Measurements from ENCODE around the gene TSKU.

The TSKU gene

DNA sequence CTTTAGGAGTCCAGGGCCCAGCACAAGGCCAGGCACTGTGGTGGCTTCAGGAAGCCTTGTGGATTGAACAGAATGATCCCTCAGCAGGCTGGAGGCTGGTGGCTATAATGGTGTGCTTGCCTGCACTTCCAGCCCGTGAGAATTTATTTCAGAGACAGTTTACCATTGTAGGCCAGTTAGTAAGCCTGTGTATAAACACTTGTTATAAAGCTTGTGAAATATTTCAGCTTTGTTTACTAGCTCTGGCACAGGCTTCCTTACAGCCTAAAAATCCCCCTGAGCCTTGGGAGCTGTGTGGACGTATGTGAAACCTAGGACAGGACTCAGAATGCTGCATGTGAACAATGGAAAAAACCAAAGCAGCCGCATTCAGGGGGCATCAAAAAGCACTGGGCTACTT lies 51.0 kb downstream of the TSKU start:
- Histone ChIP-seq H3K4me3 (ENCODE audit: insufficient read length, low read depth) (no peak overlapping the region), H3K27me3 (ENCODE audit: insufficient read depth, insufficient read length) (no peaks in the 10 kb centered on the region), H3K36me3 (ENCODE audit: insufficient read depth, insufficient read length, low read length) (no peaks in the 10 kb centered on the region), H3K4me1 (ENCODE audit: insufficient read depth, insufficient read length) (peaks cover 4% of the 10 kb centered on the region), H3K9me3 (ENCODE audit: insufficient read depth, low read length) (no peaks in the 10 kb centered on the region), H3K9ac (ENCODE audit: insufficient read length, low read depth) (no peak overlapping the region)
- DNase-seq (ENCODE audit: low read depth, low spot score), result no peak
- no peak for TF ChIP-seq YY1 (IDR thresholded peaks at IDR 0.05; ENCODE audit: insufficient read depth, insufficient read length)

- Histone ChIP-seq H3K4me3 (ENCODE audit: insufficient read length, low read depth) (no peak overlapping the region), H3K9me3 (ENCODE audit: insufficient read depth, low read length) (no peaks in the 10 kb centered on the region), H3K27me3 (ENCODE audit: insufficient read depth, insufficient read length) (no peaks in the 10 kb centered on the region), H3K4me1 (ENCODE audit: insufficient read depth, insufficient read length) (peaks cover 4% of the 10 kb centered on the region), H3K36me3 (ENCODE audit: insufficient read depth, insufficient read length, low read length) (no peaks in the 10 kb centered on the region), H3K9ac (ENCODE audit: insufficient read length, low read depth) (no peak overlapping the region)
- no peak for DNase-seq (ENCODE audit: low read depth, low spot score)
- no peak for TF ChIP-seq ZNF274 (IDR thresholded peaks at IDR 0.05; ENCODE audit: low read depth, low read length)
- TF ChIP-seq SUZ12 (IDR thresholded peaks at IDR 0.05; ENCODE audit: extremely low read depth, insufficient read depth, insufficient read length), result no peak
- TF ChIP-seq YY1 (IDR thresholded peaks at IDR 0.05; ENCODE audit: insufficient read depth, insufficient read length), result no peak
Observed at GRCh38 chr11:76835036-76835435, 51.9 kb downstream of the TSKU start.

DNA sequence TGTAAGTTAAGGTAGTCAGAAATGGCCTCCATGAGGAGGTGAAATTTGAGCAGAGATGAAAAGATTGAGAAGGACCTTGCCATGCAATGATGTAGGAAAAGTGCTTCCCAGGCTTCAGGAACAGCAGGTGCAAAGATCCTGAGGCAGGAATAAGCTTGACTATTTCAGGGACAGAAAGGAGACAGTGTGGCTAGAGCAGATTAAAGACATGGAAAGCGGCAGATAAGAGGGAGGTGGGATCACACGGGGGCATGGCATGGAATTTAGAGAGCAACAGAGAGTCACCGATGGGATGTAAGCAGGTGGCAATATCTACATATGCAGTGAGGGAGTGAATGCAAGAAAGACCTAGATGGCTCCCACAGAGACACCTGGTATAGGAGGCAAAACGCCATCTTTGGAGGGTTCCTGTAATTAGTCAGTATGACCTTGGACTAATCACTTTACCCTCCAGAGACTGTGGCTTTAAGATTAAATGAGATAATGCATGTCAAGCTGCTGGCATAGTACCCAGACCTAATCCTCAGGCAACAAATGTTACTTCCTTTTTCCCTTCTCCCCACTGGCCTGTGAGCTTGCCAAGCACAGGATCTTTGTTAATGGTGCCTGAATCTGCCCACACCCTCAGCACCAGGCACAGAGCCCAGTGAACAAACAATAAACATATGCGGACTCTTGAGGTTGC lies 52.9 kb downstream of the TSKU start:
- Histone ChIP-seq H3K9me3 (ENCODE audit: insufficient read depth, low read length) (no peaks in the 10 kb centered on the region), H3K4me3 (ENCODE audit: insufficient read length, low read depth) (no peak overlapping the region), H3K4me1 (ENCODE audit: insufficient read depth, insufficient read length) (peaks cover 4% of the 10 kb centered on the region), H3K9ac (ENCODE audit: insufficient read length, low read depth) (no peak overlapping the region), H3K27me3 (ENCODE audit: insufficient read depth, insufficient read length) (no peaks in the 10 kb centered on the region), H3K36me3 (ENCODE audit: insufficient read depth, insufficient read length, low read length) (no peaks in the 10 kb centered on the region)
- TF ChIP-seq SUZ12 (IDR thresholded peaks at IDR 0.05; ENCODE audit: extremely low read depth, insufficient read depth, insufficient read length) (no peak), YY1 (IDR thresholded peaks at IDR 0.05; ENCODE audit: insufficient read depth, insufficient read length) (no peak), ZNF274 (IDR thresholded peaks at IDR 0.05; ENCODE audit: low read depth, low read length) (no peak)
- DNase-seq (ENCODE audit: low read depth, low spot score), result no peak

DNA sequence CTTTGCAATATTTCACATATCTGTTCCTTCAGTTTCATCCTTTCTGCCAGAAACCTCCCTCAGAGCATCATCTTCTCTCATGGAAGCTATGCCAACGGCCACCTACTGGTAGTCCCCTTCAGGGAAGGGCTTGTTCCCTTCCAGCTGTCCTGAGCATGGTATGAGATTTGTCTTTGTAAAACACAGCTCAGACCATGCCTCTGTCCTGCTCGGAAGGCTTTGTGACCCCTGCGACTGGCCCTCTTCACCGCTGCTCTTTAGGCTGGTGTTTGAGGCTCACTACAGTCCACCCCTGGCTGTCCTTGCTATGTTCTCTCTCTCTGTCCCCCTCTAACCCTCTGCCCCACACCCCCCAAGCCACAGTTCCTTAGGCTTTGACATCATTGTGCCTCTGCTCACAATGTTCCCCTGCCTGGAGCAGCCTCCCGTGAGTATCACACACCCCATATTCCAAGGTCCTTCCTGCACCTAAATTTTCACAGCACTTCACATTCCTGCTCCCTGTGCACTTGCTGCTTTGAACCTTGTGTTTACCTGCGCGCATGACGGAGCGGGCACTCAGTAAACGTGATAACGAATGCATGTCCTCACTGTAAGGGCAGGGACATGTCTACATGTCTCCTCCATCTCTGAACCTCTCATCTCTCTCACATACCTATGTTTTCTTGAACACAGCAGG lies 53.6 kb downstream of the TSKU start:
- TF ChIP-seq ZNF274 (IDR thresholded peaks at IDR 0.05; ENCODE audit: low read depth, low read length) (no peak), SUZ12 (IDR thresholded peaks at IDR 0.05; ENCODE audit: extremely low read depth, insufficient read depth, insufficient read length) (no peak), YY1 (IDR thresholded peaks at IDR 0.05; ENCODE audit: insufficient read depth, insufficient read length) (no peak)
- Histone ChIP-seq H3K9me3 (ENCODE audit: insufficient read depth, low read length) (no peaks in the 10 kb centered on the region), H3K9ac (ENCODE audit: insufficient read length, low read depth) (no peak overlapping the region), H3K4me1 (ENCODE audit: insufficient read depth, insufficient read length) (peaks cover 4% of the 10 kb centered on the region), H3K4me3 (ENCODE audit: insufficient read length, low read depth) (no peak overlapping the region), H3K27me3 (ENCODE audit: insufficient read depth, insufficient read length) (no peaks in the 10 kb centered on the region), H3K36me3 (ENCODE audit: insufficient read depth, insufficient read length, low read length) (no peaks in the 10 kb centered on the region)
- DNase-seq (ENCODE audit: low read depth, low spot score), result no peak

DNA sequence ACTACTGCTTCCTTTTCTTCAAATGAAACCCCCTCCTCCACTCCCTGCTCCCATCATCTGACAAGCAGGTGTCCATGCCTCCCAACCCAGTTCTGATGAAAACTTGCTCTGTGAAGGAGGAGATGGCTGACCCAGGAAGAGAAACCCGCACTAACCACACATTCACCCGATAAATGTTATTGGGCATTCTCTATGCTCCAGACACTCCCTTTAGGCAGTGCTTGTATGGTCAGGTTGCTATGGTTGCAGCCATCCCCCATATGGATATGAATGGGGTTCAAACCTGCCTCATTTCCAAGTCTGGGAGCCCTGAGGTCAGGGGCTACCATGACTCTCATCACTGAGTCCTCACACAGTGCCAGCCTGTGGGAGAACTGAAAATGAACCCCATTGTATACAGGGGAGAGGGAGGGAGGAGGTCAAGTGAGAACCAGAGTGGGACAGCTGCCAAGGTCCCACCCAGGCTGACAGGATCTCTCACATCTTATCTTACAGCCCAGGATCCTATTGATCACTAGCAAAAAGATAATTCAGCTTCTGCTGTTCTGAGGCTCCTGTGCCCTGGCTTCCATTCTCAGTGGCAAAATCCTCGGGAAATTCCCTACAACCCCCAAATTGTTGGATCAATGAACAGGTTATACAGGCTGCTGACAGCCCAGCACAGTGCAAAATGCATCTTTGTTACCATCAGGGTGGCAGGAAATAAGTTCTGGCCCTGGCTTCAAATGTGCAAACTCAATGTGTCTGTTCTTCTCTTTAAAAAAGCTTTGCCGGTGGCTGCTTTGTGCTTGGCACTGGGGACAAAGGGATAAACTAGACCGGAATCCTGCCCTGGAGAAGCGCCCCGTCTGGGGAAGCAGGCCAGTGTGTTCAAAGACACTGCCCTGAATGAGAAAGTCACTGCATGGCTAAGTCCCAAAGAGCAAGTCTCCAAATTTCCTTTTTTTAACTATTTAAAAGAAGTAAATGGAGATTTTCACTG lies 54.8 kb downstream of the TSKU start:
- no peak overlapping the region for H3K4me3 ChIP-seq (ENCODE audit: insufficient read length, low read depth)
- DNase-seq (ENCODE audit: low read depth, low spot score), result no peak
- no peaks in the 10 kb centered on the region for H3K36me3 ChIP-seq (ENCODE audit: insufficient read depth, insufficient read length, low read length)
- no peaks in the 10 kb centered on the region for H3K9me3 ChIP-seq (ENCODE audit: insufficient read depth, low read length)
- H3K27me3 ChIP-seq (ENCODE audit: insufficient read depth, insufficient read length), result no peaks in the 10 kb centered on the region
- peaks cover 4% of the 10 kb centered on the region for H3K4me1 ChIP-seq (ENCODE audit: insufficient read depth, insufficient read length)
- no peak overlapping the region for H3K9ac ChIP-seq (ENCODE audit: insufficient read length, low read depth)
- no peak for TF ChIP-seq ZNF274 (IDR thresholded peaks at IDR 0.05; ENCODE audit: low read depth, low read length)
- no peak for TF ChIP-seq YY1 (IDR thresholded peaks at IDR 0.05; ENCODE audit: insufficient read depth, insufficient read length)
- TF ChIP-seq SUZ12 (IDR thresholded peaks at IDR 0.05; ENCODE audit: extremely low read depth, insufficient read depth, insufficient read length), result no peak

GRCh38 chr11:76838678-76839068 lies 55.5 kb downstream of the TSKU start:
- no peaks in the 10 kb centered on the region for H3K27me3 ChIP-seq (ENCODE audit: insufficient read depth, insufficient read length)
- H3K36me3 ChIP-seq (ENCODE audit: insufficient read depth, insufficient read length, low read length), result no peaks in the 10 kb centered on the region
- H3K4me1 ChIP-seq (ENCODE audit: insufficient read depth, insufficient read length), result peaks cover 4% of the 10 kb centered on the region
- no peak overlapping the region for H3K4me3 ChIP-seq (ENCODE audit: insufficient read length, low read depth)
- DNase-seq (ENCODE audit: low read depth, low spot score), result no peak
- TF ChIP-seq SUZ12 (IDR thresholded peaks at IDR 0.05; ENCODE audit: extremely low read depth, insufficient read depth, insufficient read length), result no peak
- no peak for TF ChIP-seq ZNF274 (IDR thresholded peaks at IDR 0.05; ENCODE audit: low read depth, low read length)
- TF ChIP-seq YY1 (IDR thresholded peaks at IDR 0.05; ENCODE audit: insufficient read depth, insufficient read length), result no peak
- no peak overlapping the region for H3K9ac ChIP-seq (ENCODE audit: insufficient read length, low read depth)
- H3K9me3 ChIP-seq (ENCODE audit: insufficient read depth, low read length), result no peaks in the 10 kb centered on the region

- H3K36me3 ChIP-seq (ENCODE audit: insufficient read depth, insufficient read length, low read length), result no peaks in the 10 kb centered on the region
- no peaks in the 10 kb centered on the region for H3K27me3 ChIP-seq (ENCODE audit: insufficient read depth, insufficient read length)
- peaks cover 4% of the 10 kb centered on the region for H3K4me1 ChIP-seq (ENCODE audit: insufficient read depth, insufficient read length)
- no peaks in the 10 kb centered on the region for H3K9me3 ChIP-seq (ENCODE audit: insufficient read depth, low read length)
- H3K4me3 ChIP-seq (ENCODE audit: insufficient read length, low read depth), result no peak overlapping the region
- no peak overlapping the region for H3K9ac ChIP-seq (ENCODE audit: insufficient read length, low read depth)
- DNase-seq (ENCODE audit: low read depth, low spot score), result no peak
- no peak for TF ChIP-seq SUZ12 (IDR thresholded peaks at IDR 0.05; ENCODE audit: extremely low read depth, insufficient read depth, insufficient read length)
- TF ChIP-seq YY1 (IDR thresholded peaks at IDR 0.05; ENCODE audit: insufficient read depth, insufficient read length), result no peak
- TF ChIP-seq ZNF274 (IDR thresholded peaks at IDR 0.05; ENCODE audit: low read depth, low read length), result no peak
Observed at GRCh38 chr11:76839311-76839710, 56.2 kb downstream of the TSKU start.

Data from NT2/D1 (cell line).